Cardiac ventricle fibroblast (primary cell): ENCODE measurements around the gene SLC7A9. TPM values are rescaled to one million over a fixed set of nuclear protein-coding genes. Genes with fewer than 3 reads are reported as not detected.

Experiments used
- total RNA-seq: library from RNA; depleted of rRNA; stranded (reverse); fragments of >200 nt; gene quantifications from 2 replicates; pipeline ENCODE4 v1.2.3, GENCODE V29; 2015

SLC7A9 gene
- not detected in 2 replicates for total RNA-seq

DNA sequence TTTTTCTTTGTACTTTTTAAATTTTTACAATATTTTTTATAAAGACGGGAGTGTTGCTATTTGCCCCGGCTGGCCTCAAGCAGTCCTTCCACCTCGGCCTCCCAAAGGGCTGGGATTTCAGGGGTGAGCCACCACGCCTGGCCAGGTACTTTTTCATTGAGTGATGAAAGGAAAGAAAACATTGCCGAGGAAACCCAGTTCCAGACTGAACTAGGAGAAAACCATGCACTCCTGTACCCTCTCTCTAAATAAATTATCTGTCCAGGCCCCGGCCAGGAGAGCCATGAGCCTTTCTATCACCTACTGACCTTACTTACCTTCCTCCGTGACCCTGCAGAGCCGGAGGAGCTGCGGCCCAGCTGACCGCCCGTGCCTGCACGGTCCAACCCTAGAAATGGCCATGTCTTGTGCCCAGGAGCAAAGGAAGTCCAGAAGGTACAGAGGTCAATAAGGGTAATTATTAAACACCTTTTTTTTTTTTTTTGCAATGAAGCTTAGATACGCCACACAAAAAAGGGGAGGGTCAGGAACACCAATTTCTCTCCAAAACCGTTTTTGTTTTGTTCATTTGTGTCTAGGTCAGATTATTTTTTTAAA is at the start of gene SLC7A9:
Gene SLC7A9, minus strand, starts transcription at position 399 of the 597 bp plus-strand sequence. CDS start 1,233 bp downstream, outside the sequence.

Other genes with a start within 250 kb of the SLC7A9 start
- gene ANKRD27, start 194.6 kb downstream of the SLC7A9 start, total RNA-seq: 20.0 and 21.5 TPM in 2 replicates
- gene RGS9BP, start 193.9 kb downstream of the SLC7A9 start, total RNA-seq: 0.24 and 0.69 TPM in 2 replicates
- gene NUDT19, start 177.9 kb downstream of the SLC7A9 start, total RNA-seq: 11.1 and 16.3 TPM in 2 replicates
- gene TDRD12, start 150.0 kb downstream of the SLC7A9 start, total RNA-seq: 0.10 TPM in 1 of 2 replicates, not detected in the other
- gene CEP89, start 102.2 kb upstream of the SLC7A9 start, total RNA-seq: 9.2 and 9.7 TPM in 2 replicates
- gene FAAP24, start 102.5 kb upstream of the SLC7A9 start, total RNA-seq: 2.3 and 2.8 TPM in 2 replicates
- gene RHPN2, start 195.1 kb upstream of the SLC7A9 start, total RNA-seq: 1.8 and 5.1 TPM in 2 replicates
- 5.2 and 6.7 TPM in 2 replicates for gene GPATCH1, start 211.4 kb upstream of the SLC7A9 start, total RNA-seq